B cell (primary cell): ENCODE data around the gene MAPK8. TPM values are rescaled to one million over a fixed set of nuclear protein-coding genes. Genes with fewer than 3 reads are reported as not detected.

Experiments
- ATAC-seq: fragments of 200-7000 bp; cut with Tn5 transposase; one replicate; pipeline ENCODE4 v1.10.0; 2021; ENCODE audit warnings: low read depth, mild to moderate bottlenecking, moderate number of reproducible peaks, moderate library complexity
- CTCF ChIA-PET: fragments of 350-600 bp; sonication (Branson Sonifier 250); formaldehyde crosslinking; loops from one replicate; lab custom pipeline; 2021; ENCODE audit warnings: antibody characterized with exemption, inconsistent platforms; lab: Charles Lee
- POLR2A ChIA-PET: fragments of 350-600 bp; sonication (Branson Sonifier 250); formaldehyde crosslinking; loops from one replicate; lab custom pipeline; 2021; ENCODE audit warnings: antibody characterized with exemption; lab: Charles Lee
- DNase-seq: peaks from one replicate; pipeline ENCODE4 v3.0.0; 2013
- H2AFZ ChIP-seq: 2 replicates; pipeline ENCODE4 v1.6.1; 2012; ENCODE audit warnings: mild to moderate bottlenecking, low read depth, low read length; ENCODE audit not compliant: insufficient read depth, poor library complexity, severe bottlenecking
- H3K27ac ChIP-seq, 2 donors: 1 replicate in 1 of 2; 2 replicates in 1 of 2; pipeline ENCODE4 v1.5.1; 2012 to 2013; ENCODE audit warnings: low read length in 2 of 2, mild to moderate bottlenecking in 2 of 2, moderate library complexity in 1 of 2
- H3K27me3 ChIP-seq, 4 experiments: fragments of 200-600 bp in 1 of 4; sonication (generic) in 1 of 4; replicated peaks in 1 of 4; 1 replicate in 2 of 4; 2 replicates in 2 of 4; pipeline versions ENCODE4 v1.6.1 to v1.7.0; 2013 to 2016; ENCODE audit warnings: low read length in 3 of 4, mild to moderate bottlenecking in 2 of 4, mixed read lengths in 1 of 4, moderate library complexity in 1 of 4; ENCODE audit not compliant: insufficient read depth in 4 of 4, control insufficient read depth in 3 of 4; ENCODE audit errors: control extremely low read depth in 1 of 4
- H3K36me3 ChIP-seq, 2 experiments: replicated peaks in 1 of 2; 1 replicate in 1 of 2; 2 replicates in 1 of 2; pipeline versions ENCODE4 v1.6.1 to v1.7.1; 2013; ENCODE audit warnings: low read length in 1 of 2; ENCODE audit not compliant: insufficient read depth in 2 of 2, control insufficient read depth in 1 of 2; ENCODE audit errors: control extremely low read depth in 1 of 2, extremely low read depth in 1 of 2
- H3K4me1 ChIP-seq, 2 donors: fragments of 200-600 bp in 1 of 2; sonication (generic) in 1 of 2; 1 replicate in 1 of 2; 2 replicates in 1 of 2; pipeline versions ENCODE4 v1.5.1 to v1.6.1; 2013 to 2017; ENCODE audit warnings: low read length in 2 of 2; ENCODE audit not compliant: control insufficient read depth in 2 of 2, insufficient read depth in 2 of 2
- H3K4me2 ChIP-seq: replicated peaks from 2 replicates; pipeline ENCODE3; 2012; ENCODE audit warnings: mild to moderate bottlenecking, low read depth, low read length; ENCODE audit not compliant: poor library complexity, severe bottlenecking
- H3K4me3 ChIP-seq, 5 experiments: fragments of 200-600 bp in 1 of 5; sonication (generic) in 1 of 5; 1 replicate in 3 of 5; 2 replicates in 2 of 5; pipeline versions ENCODE4 v1.5.1 to v1.7.0; 2011 to 2016; ENCODE audit warnings: low read length in 4 of 5, mild to moderate bottlenecking in 4 of 5, low read depth in 2 of 5, control low read depth in 1 of 5, moderate library complexity in 1 of 5; ENCODE audit not compliant: insufficient read depth in 1 of 5; ENCODE audit errors: control extremely low read depth in 1 of 5, extremely low read depth in 1 of 5
- H3K79me2 ChIP-seq: fragments of 200-600 bp; sonication (generic); one replicate; pipeline ENCODE4 v1.6.0; 2016; ENCODE audit warnings: low read length; ENCODE audit not compliant: control insufficient read depth, insufficient read depth
- H3K9ac ChIP-seq: fragments of 200-600 bp; sonication (generic); 2 replicates; pipeline ENCODE4 v1.6.1; 2017; ENCODE audit warnings: mild to moderate bottlenecking, low read length, moderate library complexity
- H3K9me3 ChIP-seq, 3 donors: one replicate each; pipeline versions ENCODE4 v1.6.1 to v1.7.1; 2013; ENCODE audit warnings: low read length in 2 of 3; ENCODE audit not compliant: control insufficient read depth in 2 of 3, insufficient read depth in 1 of 3; ENCODE audit errors: control extremely low read depth in 1 of 3
- H4K20me1 ChIP-seq: 2 replicates; pipeline ENCODE4 v1.6.0; 2012; ENCODE audit warnings: mild to moderate bottlenecking, low read length; ENCODE audit not compliant: insufficient read depth, control insufficient read depth, poor library complexity, severe bottlenecking
- H3K27ac Mint-ChIP-seq: one replicate; pipeline ENCODE4 v1.8.0; 2021; ENCODE audit warnings: mixed read lengths
- H3K27me3 Mint-ChIP-seq: one replicate; pipeline ENCODE4 v1.8.0; 2021; ENCODE audit warnings: mixed read lengths
- H3K4me1 Mint-ChIP-seq: one replicate; pipeline ENCODE4 v1.8.0; 2021; ENCODE audit warnings: mixed read lengths
- H3K4me3 Mint-ChIP-seq: one replicate; pipeline ENCODE4 v1.8.0; 2021; ENCODE audit warnings: mixed read lengths
- H3K9me3 Mint-ChIP-seq: one replicate; pipeline ENCODE4 v1.8.0; 2022; ENCODE audit warnings: mixed read lengths; ENCODE audit not compliant: insufficient read depth
- CTCF ChIP-seq: fragments of 200-600 bp; IDR thresholded peaks from one replicate; pipeline ENCODE4 v1.8.0; 2022; ENCODE audit warnings: antibody characterized with exemption, mild to moderate bottlenecking
- EZH2 ChIP-seq: IDR thresholded peaks from 2 replicates; pipeline ENCODE4 v1.6.1; 2012; ENCODE audit warnings: borderline replicate concordance, low read depth, mild to moderate bottlenecking, moderate library complexity, low read length; ENCODE audit not compliant: insufficient read depth, poor library complexity, severe bottlenecking
- WGBS: methylation state at CpG from one replicate; pipeline ENCODE4 v1.1.5; 2013; ENCODE audit warnings: missing lambda C conversion rate; ENCODE audit not compliant: insufficient coverage; 5-methylcytosine and 5-hydroxymethylcytosine counted together
- intact Hi-C: fragments of 100-400 bp; cut with micrococcal nuclease; formaldehyde crosslinking; loops from one replicate; pipeline ENCODE4 v1.10.0; 2022
- polyA plus RNA-seq: library from polyadenylated mRNA; depleted of rRNA; stranded (reverse); fragments of >200 nt; gene quantifications from 2 replicates; pipeline ENCODE4 v1.2.3, GENCODE V29; 2012
- total RNA-seq, 2 donors: library from RNA; stranded (reverse); fragments of 120-200 nt in 1 of 2; gene quantifications; 1 replicate in 1 of 2; 2 replicates in 1 of 2; pipeline versions ENCODE4 v1.2.3 to v1.2.4, GENCODE V29; 2013 to 2022

The MAPK8 gene
- total and polyA plus RNA-seq, 2 donors (not counting 1 experiment from before 2014, with no cell fraction given): 13.7 to 40.0 TPM

GRCh38 chr10:48482207-48482606 lies 175.7 kb downstream of the MAPK8 start:
- CTCF ChIA-PET: no interaction called here
- POLR2A ChIA-PET: no interaction called here
- no peak overlapping the region for H2AFZ ChIP-seq

GRCh38 chr10:48484911-48485310 lies 178.4 kb downstream of the MAPK8 start:
- no peak overlapping the region for H3K4me3 ChIP-seq
- ChIA-PET POLR2A (no interaction called here), CTCF (interaction anchor here (1.2 kb wide), 1 partner anchor 9 kb away, joined by 3 read pairs; no protein-coding TSS in a partner anchor)
- WGBS: no CpG with 5 or more reads among the region's 3 CpGs
- H2AFZ ChIP-seq: no peak overlapping the region
- H3K27me3 ChIP-seq: peaks cover 0 to 3% (median 0%) of the 10 kb centered on the region in 4 experiments
- no peaks in the 10 kb centered on the region for H3K4me1 ChIP-seq
- no peak for ATAC-seq
- H3K36me3 ChIP-seq: no peaks in the 10 kb centered on the region
- H3K4me2 ChIP-seq: no peak overlapping the region
- H3K9me3 ChIP-seq: no peaks in the 10 kb centered on the region
- peaks cover 45% of the 10 kb centered on the region for H3K27me3 Mint-ChIP-seq
- intact Hi-C loops: no loop called here
- no peak for DNase-seq
- H3K9ac ChIP-seq: no peak overlapping the region
- no peak for TF ChIP-seq CTCF
- TF ChIP-seq EZH2: no peak
- H3K79me2 ChIP-seq: no peaks in the 10 kb centered on the region
- no peaks in the 10 kb centered on the region for H4K20me1 ChIP-seq
- H3K4me3 Mint-ChIP-seq: no peak overlapping the region
- H3K4me1 Mint-ChIP-seq: no peaks in the 10 kb centered on the region
- H3K9me3 Mint-ChIP-seq: no peaks in the 10 kb centered on the region
- H3K27ac Mint-ChIP-seq: no peak overlapping the region
- H3K27ac ChIP-seq: no peak overlapping the region

More at GRCh38 chr10:48482207-48482606, 175.7 kb downstream of the MAPK8 start:
- H3K27me3 ChIP-seq: peaks cover 0 to 5% (median 0%) of the 10 kb centered on the region in 4 experiments
- Mint-ChIP-seq H3K27ac (no peak overlapping the region), H3K9me3 (no peaks in the 10 kb centered on the region), H3K4me3 (no peak overlapping the region), H3K27me3 (peaks cover 42% of the 10 kb centered on the region), H3K4me1 (no peaks in the 10 kb centered on the region)
- TF ChIP-seq CTCF (no peak), EZH2 (no peak)
- no peak overlapping the region for H3K4me3 ChIP-seq
- no peaks in the 10 kb centered on the region for H4K20me1 ChIP-seq
- no peak for DNase-seq
- H3K27ac ChIP-seq: no peak overlapping the region
- no peaks in the 10 kb centered on the region for H3K79me2 ChIP-seq
- H3K9ac ChIP-seq: no peak overlapping the region
- ATAC-seq: no peak
- H3K4me1 ChIP-seq: no peaks in the 10 kb centered on the region
- H3K9me3 ChIP-seq: peaks cover 0 to 3% (median 0%) of the 10 kb centered on the region in 3 donors
- H3K4me2 ChIP-seq: no peak overlapping the region
- no peaks in the 10 kb centered on the region for H3K36me3 ChIP-seq
- WGBS: 100% methylated on average over 1 of the region's 3 CpGs
- intact Hi-C loops: no loop called here
